LHCN-M2 (cell line): ENCODE results near the gene CAMKMT. TPM values are rescaled to one million over a fixed set of nuclear protein-coding genes. Genes with fewer than 3 reads are reported as not detected.

Source experiments
- total RNA-seq: library from RNA; depleted of rRNA; stranded (reverse); fragments of >200 nt; gene quantifications from 2 replicates; pipeline ENCODE4 v1.2.3, GENCODE V29; 2014; rRNA removed

CAMKMT gene
- total RNA-seq, 1 experiment from 2014 or later: 10.1 TPM

Other genes with a start within 250 kb of the CAMKMT start
- 13.5 and 16.4 TPM in 2 replicates for gene PPM1B, start 193.1 kb upstream of the CAMKMT start, total RNA-seq
- 0.19 TPM in 1 of 2 replicates, not detected in the other for gene SLC3A1, start 86.5 kb upstream of the CAMKMT start, total RNA-seq
- gene PREPL, start 453 bp upstream of the CAMKMT start, total RNA-seq: 38.5 and 43.2 TPM in 2 replicates